NCI-H82 treated with DMSO at 0.1 percent for 48 hours (cell line): Measurements from ENCODE around the gene GTPBP1.

Source experiments
- DNase-seq: peaks from one replicate; lab custom pipeline; 2025; ENCODE audit not compliant: unreplicated experiment; lab: John Stamatoyannopoulos, UW

The GTPBP1 gene

GRCh38 chr22:38705235-38706100 is at the start of gene GTPBP1:
TSS of gene GTPBP1 (plus strand) at chr22:38705944. CDS start at chr22:38705956, 12 bp downstream.
- DNase-seq, result peak; percentile 100

GRCh38 chr22:38656256-38657044 is 49.3 kb upstream of the GTPBP1 start, which contains the start of the genes CBY1 and FAM227A:
TSS of gene CBY1 (plus strand) at chr22:38656638. CDS start at chr22:38668055, 11,417 bp downstream.
TSS of gene FAM227A (minus strand) at chr22:38656392. CDS start at chr22:38650168, 6,224 bp downstream.
- DNase-seq, result peak; percentile 58

GRCh38 chr22:38657045-38657909 is 48.5 kb upstream of the GTPBP1 start:
- DNase-seq, result no peak

GRCh38 chr22:38674888-38675287 is 30.9 kb upstream of the GTPBP1 start:
- DNase-seq, result no peak

- no peak for DNase-seq
Measured at GRCh38 chr22:38675833-38676232, 29.9 kb upstream of the GTPBP1 start.

- DNase-seq, result peak; percentile 33
Measured at GRCh38 chr22:38681582-38682335, 24.0 kb upstream of the GTPBP1 start, which contains the start of gene TOMM22. TSS of gene TOMM22 (plus strand) at chr22:38681957. CDS start at chr22:38681979, 22 bp downstream.

- DNase-seq, result no peak
Measured at GRCh38 chr22:38684895-38685294, 20.8 kb upstream of the GTPBP1 start.

GRCh38 chr22:38685761-38686160 is 20.0 kb upstream of the GTPBP1 start:
- DNase-seq, result no peak

GRCh38 chr22:38689651-38690050 is 16.1 kb upstream of the GTPBP1 start:
- no peak for DNase-seq

- DNase-seq, result no peak
Measured at GRCh38 chr22:38694049-38694448, 11.7 kb upstream of the GTPBP1 start.

GRCh38 chr22:38694940-38695339 is 10.8 kb upstream of the GTPBP1 start:
- no peak for DNase-seq

GRCh38 chr22:38696606-38697424 is 8.9 kb upstream of the GTPBP1 start:
- DNase-seq, result no peak

- no peak for DNase-seq
Measured at GRCh38 chr22:38697425-38698089, 8.2 kb upstream of the GTPBP1 start.

- DNase-seq, result no peak
Measured at GRCh38 chr22:38698407-38699094, 7.2 kb upstream of the GTPBP1 start.

- DNase-seq, result no peak
Measured at GRCh38 chr22:38699143-38699542, 6.6 kb upstream of the GTPBP1 start.

GRCh38 chr22:38699784-38700183 is 6.0 kb upstream of the GTPBP1 start:
- no peak for DNase-seq

- DNase-seq, result no peak
Measured at GRCh38 chr22:38700270-38700788, 5.4 kb upstream of the GTPBP1 start.
